ENCODE results near the gene PRR5L.

- TF ChIP-seq BHLHE40 (IDR thresholded peaks at IDR 0.05; ENCODE audit: borderline replicate concordance) (no peak), TARDBP (IDR thresholded peaks at IDR 0.05) (no peak), LEF1 (IDR thresholded peaks at IDR 0.05; ENCODE audit: borderline replicate concordance) (no peak), FOXM1 (IDR thresholded peaks at IDR 0.05; ENCODE audit: borderline replicate concordance) (no peak), FOXA1 (IDR thresholded peaks at IDR 0.05) (no peak), HDGF (IDR thresholded peaks at IDR 0.05; ENCODE audit: borderline replicate concordance) (no peak), ARNT (IDR thresholded peaks at IDR 0.05) (no peak), SP1 (IDR thresholded peaks at IDR 0.05) (no peak), ELF4 (IDR thresholded peaks at IDR 0.05) (no peak), L3MBTL2 (conservative IDR thresholded peaks at IDR 0.05) (no peak), SUZ12 (IDR thresholded peaks at IDR 0.05) (no peak), FOXK2 (IDR thresholded peaks at IDR 0.05) (no peak), NFRKB (IDR thresholded peaks at IDR 0.05) (no peak), CTBP1 (IDR thresholded peaks at IDR 0.05; ENCODE audit: borderline replicate concordance) (no peak)
Observed at GRCh38 chr11:36425561-36426081, 129.5 kb downstream of the PRR5L start.

Data from HEK293T (cell line).